SK-N-SH treated with all-trans-retinoic acid at 6 μM for 48 hours (cell line): ENCODE data around the gene PIK3R1.

Source experiments
- PATZ1 ChIP-seq: fragments of 250-450 bp; sonication (Bioruptor Pico); IDR thresholded peaks from 2 replicates; pipeline ENCODE4 v1.8.0; 2020; ENCODE audit warnings: mild to moderate bottlenecking, moderate library complexity, borderline replicate concordance
- TOX ChIP-seq: fragments of 250-450 bp; sonication (Bioruptor Pico); IDR thresholded peaks from 2 replicates; pipeline ENCODE4 v1.8.0; 2021; ENCODE audit warnings: mild to moderate bottlenecking, moderate library complexity, borderline replicate concordance
- ZNF565 ChIP-seq: fragments of 450-650 bp; formaldehyde crosslinking; conservative IDR thresholded peaks from 2 replicates; pipeline ENCODE4 v1.5.0; 2020; ENCODE audit warnings: low read depth, mild to moderate bottlenecking, moderate library complexity
- TF ChIP-seq, protein P1 (sequence below): fragments of 250-450 bp; sonication (Bioruptor Pico); IDR thresholded peaks from 2 replicates; pipeline ENCODE4 v1.5.1; 2021; ENCODE audit warnings: mild to moderate bottlenecking, moderate library complexity

GRCh38 chr5:68304421-68305052 is 89.0 kb downstream of the PIK3R1 start:
- TF ChIP-seq, protein P1, sequence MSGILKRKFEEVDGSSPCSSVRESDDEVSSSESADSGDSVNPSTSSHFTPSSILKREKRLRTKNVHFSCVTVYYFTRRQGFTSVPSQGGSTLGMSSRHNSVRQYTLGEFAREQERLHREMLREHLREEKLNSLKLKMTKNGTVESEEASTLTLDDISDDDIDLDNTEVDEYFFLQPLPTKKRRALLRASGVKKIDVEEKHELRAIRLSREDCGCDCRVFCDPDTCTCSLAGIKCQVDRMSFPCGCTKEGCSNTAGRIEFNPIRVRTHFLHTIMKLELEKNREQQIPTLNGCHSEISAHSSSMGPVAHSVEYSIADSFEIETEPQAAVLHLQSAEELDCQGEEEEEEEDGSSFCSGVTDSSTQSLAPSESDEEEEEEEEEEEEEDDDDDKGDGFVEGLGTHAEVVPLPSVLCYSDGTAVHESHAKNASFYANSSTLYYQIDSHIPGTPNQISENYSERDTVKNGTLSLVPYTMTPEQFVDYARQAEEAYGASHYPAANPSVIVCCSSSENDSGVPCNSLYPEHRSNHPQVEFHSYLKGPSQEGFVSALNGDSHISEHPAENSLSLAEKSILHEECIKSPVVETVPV (CRISPR knock-in tag): no peak
- TF ChIP-seq ZNF565 (no peak), PATZ1 (CRISPR knock-in tag) (no peak), TOX (CRISPR knock-in tag) (0 out of 2 replicates have a peak, but pooled peaks have one; percentile 33)
